Naive B cell (primary cell): ENCODE results near the gene ELOVL1. TPM values are rescaled to one million over a fixed set of nuclear protein-coding genes. Genes with fewer than 3 reads are reported as not detected.

ENCODE experiments used
- ATAC-seq, 2 donors: fragments of 150-1000 bp; cut with Tn5 transposase; 2 replicates each; pipeline ENCODE4 v1.10.0; 2021; ENCODE audit warnings: low read depth in 2 of 2, mild to moderate bottlenecking in 2 of 2, moderate library complexity in 2 of 2
- DNase-seq: peaks from one replicate; pipeline ENCODE4 v3.0.0; 2022
- H3K27ac Mint-ChIP-seq, 6 donors: one replicate each; pipeline ENCODE4 v1.8.0; 2020 to 2022; ENCODE audit warnings: mild to moderate bottlenecking in 6 of 6, mixed read lengths in 6 of 6, moderate library complexity in 5 of 6, inconsistent platforms in 2 of 6
- H3K27me3 Mint-ChIP-seq, 3 donors: one replicate each; pipeline ENCODE4 v1.8.0; 2021 to 2022; ENCODE audit warnings: mixed read lengths in 3 of 3, mild to moderate bottlenecking in 1 of 3
- H3K36me3 Mint-ChIP-seq, 2 donors: one replicate each; pipeline ENCODE4 v1.8.0; 2020 to 2022; ENCODE audit warnings: mixed read lengths in 2 of 2, inconsistent platforms in 1 of 2, mild to moderate bottlenecking in 1 of 2
- H3K4me1 Mint-ChIP-seq, 3 donors: one replicate each; pipeline ENCODE4 v1.8.0; 2020 to 2022; ENCODE audit warnings: mixed read lengths in 3 of 3, inconsistent platforms in 1 of 3, mild to moderate bottlenecking in 1 of 3, moderate library complexity in 1 of 3
- H3K4me3 Mint-ChIP-seq, 8 donors: one replicate each; pipeline ENCODE4 v1.8.0; 2020 to 2022; ENCODE audit warnings: mild to moderate bottlenecking in 8 of 8, mixed read lengths in 8 of 8, moderate library complexity in 8 of 8, inconsistent platforms in 2 of 8
- H3K9me3 Mint-ChIP-seq, 7 donors: one replicate each; pipeline ENCODE4 v1.8.0; 2020 to 2022; ENCODE audit warnings: mixed read lengths in 7 of 7, mild to moderate bottlenecking in 5 of 7, inconsistent platforms in 2 of 7, moderate library complexity in 1 of 7
- polyA plus RNA-seq, 6 donors: library from polyadenylated mRNA; unstranded; fragments of 300-500 nt; fragmentation: Illumina TruSeq; gene quantifications; one replicate each; pipeline ENCODE4 v1.2.3, GENCODE V29; 2021; ENCODE audit warnings: low read depth in 6 of 6

The ELOVL1 gene
- polyA plus RNA-seq, 6 donors from 2014 or later: 55.8 to 91.0 (median 69.4) TPM

- no peaks in the 10 kb centered on the region for H3K4me1 Mint-ChIP-seq
- ATAC-seq: no peak
- H3K27me3 Mint-ChIP-seq: no peaks in the 10 kb centered on the region
- DNase-seq: no peak
- H3K27ac Mint-ChIP-seq: no peak overlapping the region
- H3K9me3 Mint-ChIP-seq: peaks cover 12 to 31% (median 25%) of the 10 kb centered on the region in 7 donors
- H3K36me3 Mint-ChIP-seq: peaks cover 21% of the 10 kb centered on the region in 2 donors
- H3K4me3 Mint-ChIP-seq: no peak overlapping the region
Measured at GRCh38 chr1:43325381-43325780, 42.4 kb downstream of the ELOVL1 start.

DNA sequence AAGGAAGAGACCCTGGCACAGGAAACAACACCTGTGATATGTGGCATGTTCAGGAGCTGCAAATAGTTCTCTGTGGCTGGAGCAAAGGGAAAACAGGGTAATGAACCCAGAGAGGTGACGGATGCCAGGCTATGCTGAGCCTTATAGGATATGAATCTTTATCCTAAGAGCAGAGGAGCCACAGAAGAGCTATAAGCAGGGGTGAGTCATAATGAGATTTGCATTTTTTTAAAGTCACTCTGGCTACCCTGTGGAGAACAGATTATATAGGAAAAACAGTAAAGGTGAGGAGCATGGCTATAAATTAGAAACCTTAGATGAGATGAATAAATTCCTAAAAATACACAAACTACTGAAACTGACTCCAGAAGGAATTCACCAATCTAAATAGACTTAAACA is 43.0 kb downstream of the ELOVL1 start:
- ATAC-seq (no peak), DNase-seq (no peak)
- H3K9me3 Mint-ChIP-seq: peaks cover 12 to 31% (median 25%) of the 10 kb centered on the region in 7 donors
- H3K4me1 Mint-ChIP-seq: no peaks in the 10 kb centered on the region
- H3K4me3 Mint-ChIP-seq: no peak overlapping the region
- H3K27me3 Mint-ChIP-seq: no peaks in the 10 kb centered on the region
- H3K36me3 Mint-ChIP-seq: peaks cover 21% of the 10 kb centered on the region in 2 donors
- no peak overlapping the region for H3K27ac Mint-ChIP-seq

- peaks cover 0 to 2% (median 0%) of the 10 kb centered on the region in 3 donors for H3K4me1 Mint-ChIP-seq
- H3K27ac Mint-ChIP-seq: no peak overlapping the region
- H3K9me3 Mint-ChIP-seq: peaks cover 10 to 23% (median 20%) of the 10 kb centered on the region in 7 donors
- no peak overlapping the region for H3K4me3 Mint-ChIP-seq
- no peak for ATAC-seq
- H3K27me3 Mint-ChIP-seq: no peaks in the 10 kb centered on the region
- H3K36me3 Mint-ChIP-seq: peaks cover 15 to 21% of the 10 kb centered on the region in 2 donors
- DNase-seq: no peak
Measured at GRCh38 chr1:43322506-43322905, 45.3 kb downstream of the ELOVL1 start.

DNA sequence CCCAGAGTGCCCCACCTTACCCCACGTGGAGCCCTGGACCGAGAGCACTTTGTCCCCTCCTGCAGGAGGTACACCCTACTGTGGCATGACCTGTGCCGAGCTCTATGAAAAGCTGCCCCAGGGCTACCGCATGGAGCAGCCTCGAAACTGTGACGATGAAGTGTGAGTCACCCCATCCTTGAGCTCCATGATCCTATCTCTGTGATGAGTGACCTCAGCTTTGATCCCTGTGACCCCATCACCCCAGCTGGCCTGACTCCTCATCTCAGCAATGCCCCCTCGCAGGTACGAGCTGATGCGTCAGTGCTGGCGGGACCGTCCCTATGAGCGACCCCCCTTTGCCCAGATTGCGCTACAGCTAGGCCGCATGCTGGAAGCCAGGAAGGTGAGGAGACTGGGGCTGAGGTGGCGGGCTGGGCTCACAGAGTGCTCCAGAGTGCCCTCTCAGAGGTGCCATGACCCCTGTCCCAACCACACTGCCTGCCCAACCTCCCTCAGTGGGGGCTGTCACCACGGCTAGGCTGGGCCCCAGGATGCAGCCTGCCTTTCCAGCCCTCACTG is 46.4 kb downstream of the ELOVL1 start:
- no peak for DNase-seq
- Mint-ChIP-seq H3K4me3 (no peak overlapping the region), H3K27me3 (no peaks in the 10 kb centered on the region), H3K4me1 (peaks cover 0 to 2% (median 0%) of the 10 kb centered on the region in 3 donors), H3K27ac (no peak overlapping the region), H3K9me3 (peaks cover 10 to 20% (median 18%) of the 10 kb centered on the region in 7 donors), H3K36me3 (peaks cover 15 to 21% of the 10 kb centered on the region in 2 donors)
- ATAC-seq: no peak

GRCh38 chr1:43319766-43320165 is 48.0 kb downstream of the ELOVL1 start:
- no peak overlapping the region for H3K4me3 Mint-ChIP-seq

DNA sequence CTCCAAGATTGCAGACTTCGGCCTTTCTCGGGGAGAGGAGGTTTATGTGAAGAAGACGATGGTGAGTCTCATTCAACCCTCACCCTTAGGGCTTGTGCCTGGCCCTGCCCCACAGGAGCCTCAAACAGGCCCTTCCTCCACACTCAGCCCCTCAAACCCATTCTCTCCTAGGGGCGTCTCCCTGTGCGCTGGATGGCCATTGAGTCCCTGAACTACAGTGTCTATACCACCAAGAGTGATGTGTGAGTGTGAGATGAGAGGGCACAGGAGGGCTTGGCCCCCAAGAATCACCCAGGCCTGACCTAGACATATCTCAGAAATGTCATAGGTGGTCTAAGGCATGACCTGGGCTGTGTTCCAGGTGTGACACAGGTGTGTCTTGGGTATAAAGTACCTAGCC is 48.5 kb downstream of the ELOVL1 start:
- Mint-ChIP-seq H3K36me3 (peaks cover 3 to 4% of the 10 kb centered on the region in 2 donors), H3K9me3 (peaks cover 0 to 4% (median 3%) of the 10 kb centered on the region in 7 donors), H3K4me1 (peaks cover 0 to 2% (median 0%) of the 10 kb centered on the region in 3 donors), H3K27me3 (no peaks in the 10 kb centered on the region), H3K27ac (no peak overlapping the region), H3K4me3 (no peak overlapping the region)
- DNase-seq (no peak), ATAC-seq (no peak)

More at GRCh38 chr1:43319766-43320165, 48.0 kb downstream of the ELOVL1 start:
- ATAC-seq (no peak), DNase-seq (no peak)
- Mint-ChIP-seq H3K36me3 (peaks cover 7 to 9% of the 10 kb centered on the region in 2 donors), H3K4me1 (peaks cover 0 to 2% (median 0%) of the 10 kb centered on the region in 3 donors), H3K27me3 (no peaks in the 10 kb centered on the region), H3K27ac (no peak overlapping the region), H3K9me3 (peaks cover 3 to 8% (median 7%) of the 10 kb centered on the region in 7 donors)

GRCh38 chr1:43318831-43319230 is 49.0 kb downstream of the ELOVL1 start:
- Mint-ChIP-seq H3K36me3 (no peaks in the 10 kb centered on the region), H3K4me1 (peaks cover 0 to 2% (median 0%) of the 10 kb centered on the region in 3 donors), H3K27me3 (no peaks in the 10 kb centered on the region), H3K27ac (no peak overlapping the region), H3K9me3 (peaks cover 0 to 1% (median 0%) of the 10 kb centered on the region in 7 donors), H3K4me3 (no peak overlapping the region)
- ATAC-seq (no peak), DNase-seq (no peak)

DNA sequence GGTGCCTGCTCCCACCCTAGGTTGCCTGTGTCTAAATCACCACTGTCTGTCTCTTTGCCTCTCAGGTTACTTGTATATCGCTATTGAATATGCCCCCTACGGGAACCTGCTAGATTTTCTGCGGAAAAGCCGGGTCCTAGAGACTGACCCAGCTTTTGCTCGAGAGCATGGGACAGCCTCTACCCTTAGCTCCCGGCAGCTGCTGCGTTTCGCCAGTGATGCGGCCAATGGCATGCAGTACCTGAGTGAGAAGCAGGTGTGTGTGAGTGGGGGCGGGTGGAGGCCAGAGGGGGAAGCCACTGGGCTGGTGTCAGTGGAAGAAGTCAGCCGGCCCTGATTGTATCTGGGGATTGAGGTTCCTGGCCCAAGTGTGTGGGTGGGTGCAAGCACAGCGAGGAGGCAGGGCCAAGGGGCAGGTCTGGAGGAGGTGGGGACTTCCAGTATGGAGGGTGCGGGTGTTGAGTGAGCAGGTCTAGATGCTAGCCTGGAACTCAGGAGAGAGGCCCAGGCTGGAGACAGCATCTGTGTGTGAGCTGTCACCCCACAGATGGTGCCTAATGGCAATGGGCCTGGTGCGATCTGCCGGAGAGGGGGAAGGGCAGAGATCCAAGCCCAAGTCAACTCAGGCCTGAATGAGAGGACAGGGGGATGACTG is 49.9 kb downstream of the ELOVL1 start:
- ATAC-seq (no peak), DNase-seq (no peak)
- Mint-ChIP-seq H3K27ac (peak overlapping the region in 1 of 6 donors; percentile 77), H3K4me3 (no peak overlapping the region), H3K4me1 (peaks cover 0 to 2% (median 0%) of the 10 kb centered on the region in 3 donors), H3K9me3 (peaks cover 0 to 1% (median 0%) of the 10 kb centered on the region in 7 donors), H3K27me3 (no peaks in the 10 kb centered on the region), H3K36me3 (no peaks in the 10 kb centered on the region)

GRCh38 chr1:43316738-43317520 is 50.9 kb downstream of the ELOVL1 start:
- peak overlapping the region in 1 of 6 donors; percentile 67 for H3K27ac Mint-ChIP-seq
- no peaks in the 10 kb centered on the region for H3K27me3 Mint-ChIP-seq
- peaks cover 0 to 1% (median 0%) of the 10 kb centered on the region in 7 donors for H3K9me3 Mint-ChIP-seq
- ATAC-seq: no peak
- peaks cover 0 to 2% (median 0%) of the 10 kb centered on the region in 3 donors for H3K4me1 Mint-ChIP-seq
- DNase-seq: no peak
- H3K4me3 Mint-ChIP-seq: peak overlapping the region in 1 of 8 donors; percentile 66
- H3K36me3 Mint-ChIP-seq: no peaks in the 10 kb centered on the region

DNA sequence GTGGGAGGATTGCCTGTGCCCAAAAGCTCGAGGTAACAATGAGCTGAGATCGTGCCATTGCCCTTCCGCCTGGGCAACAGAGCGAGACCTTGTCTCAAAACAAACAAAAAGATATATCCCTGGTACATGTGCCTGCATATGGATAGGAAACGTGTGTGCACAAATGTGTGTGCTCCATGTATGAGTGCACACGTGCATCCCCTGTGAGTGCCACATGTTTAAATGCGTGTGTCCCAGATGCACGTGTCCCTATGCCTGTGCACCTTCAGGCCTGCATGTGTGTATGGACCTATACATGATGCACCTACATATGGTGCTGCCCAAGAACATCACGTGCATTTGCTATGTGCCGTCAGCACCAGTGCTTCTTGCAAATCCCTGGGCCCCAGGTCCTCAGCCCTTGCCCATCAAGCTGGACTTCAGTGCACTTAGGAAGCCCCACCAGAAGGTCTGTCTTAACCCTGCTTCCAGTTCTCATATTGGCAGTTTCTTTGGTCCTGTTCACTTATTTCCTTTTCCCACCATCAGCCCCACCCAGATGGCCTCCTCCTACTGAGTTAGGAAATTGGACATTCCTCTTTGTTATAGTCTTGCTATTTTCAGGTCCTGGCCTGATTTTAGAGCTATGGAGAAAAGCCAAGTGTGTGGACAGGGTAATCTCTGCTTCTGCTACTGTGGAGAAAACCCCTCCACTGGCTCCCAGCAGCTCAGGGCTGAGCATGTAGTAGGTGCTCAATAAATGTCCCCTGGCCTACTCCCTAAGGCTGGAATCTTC is 51.7 kb downstream of the ELOVL1 start:
- Mint-ChIP-seq H3K27ac (no peak overlapping the region), H3K4me3 (no peak overlapping the region), H3K36me3 (no peaks in the 10 kb centered on the region), H3K27me3 (no peaks in the 10 kb centered on the region), H3K9me3 (peaks cover 0 to 1% (median 0%) of the 10 kb centered on the region in 7 donors), H3K4me1 (peaks cover 0 to 2% (median 0%) of the 10 kb centered on the region in 3 donors)
- no peak for ATAC-seq
- DNase-seq: no peak

- Mint-ChIP-seq H3K27me3 (no peaks in the 10 kb centered on the region), H3K9me3 (peaks cover 0 to 1% (median 0%) of the 10 kb centered on the region in 7 donors), H3K27ac (peak overlapping the region in 1 of 6 donors; percentile 42), H3K4me3 (no peak overlapping the region), H3K36me3 (no peaks in the 10 kb centered on the region), H3K4me1 (peaks cover 0 to 2% (median 0%) of the 10 kb centered on the region in 3 donors)
- ATAC-seq (no peak), DNase-seq (no peak)
Measured at GRCh38 chr1:43315481-43315880, 52.3 kb downstream of the ELOVL1 start.

DNA sequence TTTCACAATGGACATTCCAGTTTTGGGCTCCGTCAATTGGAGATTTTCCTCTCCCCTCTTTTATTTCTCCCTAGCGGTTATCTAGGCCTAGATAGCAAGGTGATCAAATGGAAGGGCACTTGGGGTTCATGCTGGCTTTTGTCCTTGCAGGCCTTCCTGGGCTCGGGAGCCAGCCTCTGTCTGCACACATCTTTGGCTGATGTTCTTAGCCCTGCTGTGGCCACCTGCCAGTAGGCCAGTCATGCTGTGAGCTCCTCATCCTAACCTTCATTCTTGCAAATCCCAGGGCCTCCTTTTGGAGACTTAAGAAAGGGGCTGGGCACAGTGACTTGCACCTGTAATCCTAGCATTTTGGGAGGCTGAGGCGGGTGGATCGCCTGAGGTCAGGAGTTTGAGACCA is 53.6 kb downstream of the ELOVL1 start:
- peaks cover 0 to 1% (median 0%) of the 10 kb centered on the region in 7 donors for H3K9me3 Mint-ChIP-seq

GRCh38 chr1:43313771-43314170 is 54.0 kb downstream of the ELOVL1 start:
- Mint-ChIP-seq H3K4me1 (peaks cover 0 to under 1% (median 0%) of the 10 kb centered on the region in 3 donors), H3K27ac (peak overlapping the region in 1 of 6 donors; percentile 79), H3K9me3 (peaks cover 0 to 1% (median 0%) of the 10 kb centered on the region in 7 donors), H3K4me3 (no peak overlapping the region), H3K36me3 (no peaks in the 10 kb centered on the region), H3K27me3 (no peaks in the 10 kb centered on the region)
- DNase-seq (no peak), ATAC-seq (no peak)

More for the DNA sequence above, 53.6 kb downstream of the ELOVL1 start:
- DNase-seq (no peak), ATAC-seq (no peak)
- H3K27ac Mint-ChIP-seq: peak overlapping the region in 1 of 6 donors; percentile 25
- H3K4me1 Mint-ChIP-seq: peaks cover 0 to 2% (median 0%) of the 10 kb centered on the region in 3 donors
- no peak overlapping the region for H3K4me3 Mint-ChIP-seq
- H3K36me3 Mint-ChIP-seq: no peaks in the 10 kb centered on the region
- no peaks in the 10 kb centered on the region for H3K27me3 Mint-ChIP-seq
